ENCODE results near the gene TLCD5.

TLCD5 gene

GRCh38 chr11:120375076-120375475 lies 50.0 kb downstream of the TLCD5 start:
- no peak for DNase-seq (ENCODE audit: insufficient read length, low spot score)
- peak; percentile 11 for FAIRE-seq

GRCh38 chr11:120376547-120377182 lies 51.6 kb downstream of the TLCD5 start:
- DNase-seq (ENCODE audit: insufficient read length, low spot score), result no peak
- no peak for FAIRE-seq

- no peak for DNase-seq (ENCODE audit: insufficient read length, low spot score)
- FAIRE-seq, result no peak
These were observed 53.4 kb downstream of the TLCD5 start for GRCh38 chr11:120378474-120378873.

GRCh38 chr11:120381401-120381800 lies 56.3 kb downstream of the TLCD5 start:
- FAIRE-seq, result no peak
- DNase-seq (ENCODE audit: insufficient read length, low spot score), result no peak
